Lung (tissue), 12 donors: ENCODE measurements around the gene MCCC1. TPM values are rescaled to one million over a fixed set of nuclear protein-coding genes. Genes with fewer than 3 reads are reported as not detected.
A peak's percentile ranks its signal among the peaks of the same experiment; 100 is the strongest.

Source experiments
- ATAC-seq: fragments of 200-7000 bp; cut with Tn5 transposase; one replicate; pipeline ENCODE4 v1.9.1; 2020; ENCODE audit warnings: moderate number of reproducible peaks; ENCODE audit not compliant: insufficient read depth, low FRiP score
- DNase-seq, 3 donors: peaks; one replicate each; pipeline ENCODE4 v3.0.0-alpha.2; 2013 to 2017
- H3K27ac ChIP-seq, 2 donors: one replicate each; pipeline ENCODE4 v1.5.1; 2013; ENCODE audit warnings: mild to moderate bottlenecking in 2 of 2, moderate library complexity in 2 of 2, control low read depth in 1 of 2, inconsistent platforms in 1 of 2, low read depth in 1 of 2, low read length in 1 of 2
- H3K27me3 ChIP-seq, 3 donors: one replicate each; pipeline ENCODE4 v1.5.1; 2013; ENCODE audit warnings: low read length in 2 of 3; ENCODE audit not compliant: control insufficient read depth in 3 of 3, insufficient read depth in 3 of 3
- H3K36me3 ChIP-seq, 4 donors: one replicate each; pipeline ENCODE4 v1.5.1; 2013; ENCODE audit warnings: low read length in 4 of 4, mild to moderate bottlenecking in 1 of 4, moderate library complexity in 1 of 4; ENCODE audit not compliant: control insufficient read depth in 4 of 4, insufficient read depth in 4 of 4
- H3K4me1 ChIP-seq, 5 donors: one replicate each; pipeline ENCODE4 v1.5.1; 2013; ENCODE audit warnings: low read length in 5 of 5, mild to moderate bottlenecking in 2 of 5, moderate library complexity in 1 of 5; ENCODE audit not compliant: control insufficient read depth in 5 of 5, insufficient read depth in 5 of 5
- H3K4me3 ChIP-seq: one replicate; pipeline ENCODE4 v1.5.1; 2013; ENCODE audit warnings: mild to moderate bottlenecking, control low read depth, moderate library complexity
- H3K9ac ChIP-seq, 2 donors: one replicate each; pipeline ENCODE4 v1.5.1; 2013; ENCODE audit warnings: low read length in 2 of 2, control low read depth in 1 of 2; ENCODE audit not compliant: insufficient read depth in 1 of 2
- H3K9me3 ChIP-seq, 4 donors: one replicate each; pipeline ENCODE4 v1.5.1; 2013; ENCODE audit warnings: low read length in 3 of 4, mild to moderate bottlenecking in 1 of 4, moderate library complexity in 1 of 4; ENCODE audit not compliant: control insufficient read depth in 4 of 4, insufficient read depth in 3 of 4
- WGBS, 2 donors: extraction: QIAGEN DNeasy Blood & Tissue Kit; methylation state at CpG; one replicate each; pipeline ENCODE4 v1.1.7; 2013; 5-methylcytosine and 5-hydroxymethylcytosine counted together
- polyA plus RNA-seq, 2 donors: library from polyadenylated mRNA; stranded (reverse); fragments of 200-250 nt; gene quantifications; one replicate each; pipeline ENCODE4 v1.2.1, GENCODE V29; 2013
- total RNA-seq, 2 donors: library from RNA; depleted of rRNA in 1 of 2; stranded (reverse); fragments of >200 nt in 1 of 2; gene quantifications; one replicate each; pipeline ENCODE4 v1.2.1, GENCODE V29; 2014 to 2021
- TF ChIP-seq, protein P1 (sequence below): IDR thresholded peaks from 2 replicates; pipeline ENCODE4 v1.5.1; 2012; ENCODE audit warnings: mild to moderate bottlenecking; ENCODE audit errors: control extremely low read depth, extremely low read depth
- donor health status: control.
- donor health status: control.
- donor health status: Bipolar disorder and iron deficiency.
- donor health status: healthy.
- donor health status: DM: yes; HTN: yes; CAD: no.

MCCC1 gene
- total and polyA plus RNA-seq, 4 donors = 21.7 to 126 (median 63.7) TPM

DNA sequence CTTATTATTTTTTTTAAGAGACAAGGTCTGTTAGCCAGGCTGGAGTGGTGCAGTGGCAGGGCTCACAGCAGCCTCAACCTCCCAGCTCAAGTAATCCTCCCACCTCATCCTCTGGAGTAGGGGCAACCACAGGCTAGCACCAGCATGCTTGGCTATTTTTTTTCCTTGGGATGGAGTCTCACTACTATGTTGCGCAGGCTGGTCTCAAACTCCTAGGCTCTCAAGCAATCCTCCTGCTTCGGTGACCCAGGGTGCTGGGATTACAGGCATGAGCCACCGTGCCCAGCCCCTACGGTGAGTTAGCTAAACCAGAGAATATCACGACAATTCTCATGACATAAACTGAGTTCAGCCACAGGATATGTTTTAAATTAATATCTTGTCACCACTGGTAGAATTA, 120.9 kb downstream of the MCCC1 start:
- Histone ChIP-seq H3K9ac (peak overlapping the region in 1 of 2 donors; percentile 1), H3K36me3 (no peaks in the 10 kb centered on the region), H3K4me3 (no peak overlapping the region), H3K27me3 (no peaks in the 10 kb centered on the region), H3K27ac (no peak overlapping the region), H3K9me3 (no peaks in the 10 kb centered on the region), H3K4me1 (peaks cover 3 to 19% (median 10%) of the 10 kb centered on the region in 5 donors)
- TF ChIP-seq, protein P1, sequence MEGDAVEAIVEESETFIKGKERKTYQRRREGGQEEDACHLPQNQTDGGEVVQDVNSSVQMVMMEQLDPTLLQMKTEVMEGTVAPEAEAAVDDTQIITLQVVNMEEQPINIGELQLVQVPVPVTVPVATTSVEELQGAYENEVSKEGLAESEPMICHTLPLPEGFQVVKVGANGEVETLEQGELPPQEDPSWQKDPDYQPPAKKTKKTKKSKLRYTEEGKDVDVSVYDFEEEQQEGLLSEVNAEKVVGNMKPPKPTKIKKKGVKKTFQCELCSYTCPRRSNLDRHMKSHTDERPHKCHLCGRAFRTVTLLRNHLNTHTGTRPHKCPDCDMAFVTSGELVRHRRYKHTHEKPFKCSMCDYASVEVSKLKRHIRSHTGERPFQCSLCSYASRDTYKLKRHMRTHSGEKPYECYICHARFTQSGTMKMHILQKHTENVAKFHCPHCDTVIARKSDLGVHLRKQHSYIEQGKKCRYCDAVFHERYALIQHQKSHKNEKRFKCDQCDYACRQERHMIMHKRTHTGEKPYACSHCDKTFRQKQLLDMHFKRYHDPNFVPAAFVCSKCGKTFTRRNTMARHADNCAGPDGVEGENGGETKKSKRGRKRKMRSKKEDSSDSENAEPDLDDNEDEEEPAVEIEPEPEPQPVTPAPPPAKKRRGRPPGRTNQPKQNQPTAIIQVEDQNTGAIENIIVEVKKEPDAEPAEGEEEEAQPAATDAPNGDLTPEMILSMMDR = no peak
- 78 to 83% methylated on average over 5 of the region's 5 CpGs for WGBS, 2 donors
- DNase-seq = no peak
- no peak for ATAC-seq

DNA sequence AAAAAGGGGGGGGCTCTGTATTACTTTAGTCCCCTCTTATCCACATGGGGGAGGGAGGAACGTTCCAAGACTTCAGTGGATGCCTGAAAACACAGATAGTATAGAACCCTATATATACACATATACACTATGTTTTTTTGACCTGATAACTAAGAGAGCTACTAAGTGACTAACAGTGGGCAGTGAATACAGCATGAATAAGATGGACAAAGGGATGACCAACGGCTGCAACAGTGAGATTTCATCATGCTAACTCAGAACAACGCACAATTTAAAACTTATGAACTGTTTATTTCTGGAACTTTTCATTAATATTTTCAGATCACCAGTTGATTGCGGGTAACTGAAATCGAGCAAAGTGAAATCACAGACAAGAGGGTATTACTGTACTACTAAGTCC, 126.2 kb downstream of the MCCC1 start:
- Histone ChIP-seq H3K9me3 (no peaks in the 10 kb centered on the region), H3K27ac (no peak overlapping the region), H3K27me3 (no peaks in the 10 kb centered on the region), H3K36me3 (no peaks in the 10 kb centered on the region), H3K4me3 (no peak overlapping the region), H3K9ac (no peak overlapping the region), H3K4me1 (peaks cover 0 to 5% (median 3%) of the 10 kb centered on the region in 5 donors)
- WGBS, 2 donors = 95 to 96% methylated on average over 5 of the region's 5 CpGs
- no peak for DNase-seq
- ATAC-seq = no peak
- TF ChIP-seq, protein P1 = no peak

DNA sequence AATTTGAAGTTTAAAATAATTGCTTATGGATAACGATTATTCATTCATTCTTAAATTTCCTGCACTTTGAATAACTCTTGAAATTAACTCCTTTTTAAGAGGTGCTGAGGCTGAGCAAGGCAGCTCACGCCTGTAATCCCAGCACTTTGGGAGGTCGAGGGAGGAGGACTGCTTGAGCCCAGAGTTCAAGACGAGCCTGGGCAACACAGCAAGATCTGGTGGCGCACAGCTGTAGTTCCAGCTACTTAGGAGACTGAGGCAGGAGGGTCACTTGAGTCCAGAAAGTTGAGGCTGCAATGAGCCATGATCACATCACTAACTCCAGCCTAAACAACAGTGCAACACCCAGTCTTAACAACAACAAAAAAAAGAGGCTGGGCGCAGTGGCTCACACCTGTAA, 126.9 kb downstream of the MCCC1 start:
- DNase-seq (no peak), ATAC-seq (no peak)
- no peaks in the 10 kb centered on the region for H3K27me3 ChIP-seq
- H3K36me3 ChIP-seq = no peaks in the 10 kb centered on the region
- H3K9me3 ChIP-seq = no peaks in the 10 kb centered on the region
- no peak overlapping the region for H3K9ac ChIP-seq
- WGBS, 2 donors = 90 to 92% methylated on average over 6 of the region's 6 CpGs
- H3K4me3 ChIP-seq = no peak overlapping the region
- TF ChIP-seq, protein P1 = no peak
- peaks cover 0 to 3% (median 3%) of the 10 kb centered on the region in 5 donors for H3K4me1 ChIP-seq
- H3K27ac ChIP-seq = no peak overlapping the region

DNA sequence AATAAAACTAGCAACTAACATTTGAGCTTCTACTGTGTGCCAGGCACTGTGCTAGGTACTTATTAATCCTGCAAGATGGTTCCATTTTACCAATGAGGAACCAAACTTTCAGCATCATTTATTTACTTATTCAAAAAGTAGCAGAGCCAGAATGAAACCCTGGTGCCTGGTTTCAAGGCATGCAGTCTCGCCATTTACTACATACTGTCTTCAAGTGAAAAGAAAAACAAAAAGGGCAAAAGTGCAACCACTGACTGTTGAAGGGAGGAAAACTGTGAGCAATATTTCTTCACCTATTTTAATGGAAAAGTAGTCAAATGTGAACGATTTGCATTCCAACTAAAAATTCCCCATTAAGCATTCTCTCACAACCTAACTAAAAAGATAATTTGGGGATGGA, 127.7 kb downstream of the MCCC1 start:
- H3K36me3 ChIP-seq = no peaks in the 10 kb centered on the region
- TF ChIP-seq, protein P1 = no peak
- ATAC-seq (no peak), DNase-seq (no peak)
- H3K27ac ChIP-seq = no peak overlapping the region
- H3K9ac ChIP-seq = no peak overlapping the region
- H3K4me1 ChIP-seq = peaks cover 0 to 3% (median 3%) of the 10 kb centered on the region in 5 donors
- H3K9me3 ChIP-seq = no peaks in the 10 kb centered on the region
- H3K27me3 ChIP-seq = no peaks in the 10 kb centered on the region
- H3K4me3 ChIP-seq = no peak overlapping the region
- WGBS, 2 donors = 76 to 90% methylated on average over 2 of the region's 2 CpGs
